ENCODE data around the gene MTHFSD.

Gene MTHFSD

GRCh38 chr16:86498671-86499439 is 56.2 kb downstream of the MTHFSD start:
- DNase-seq: no peak

- no peak for DNase-seq
Measured at GRCh38 chr16:86498155-86498670, 56.8 kb downstream of the MTHFSD start.

- DNase-seq: no peak
Measured at GRCh38 chr16:86497551-86498021, 57.4 kb downstream of the MTHFSD start.

- DNase-seq: no peak
Measured at GRCh38 chr16:86496929-86497461, 58.0 kb downstream of the MTHFSD start.

GRCh38 chr16:86496262-86496928 is 58.6 kb downstream of the MTHFSD start:
- no peak for DNase-seq

GRCh38 chr16:86495756-86496261 is 59.2 kb downstream of the MTHFSD start:
- no peak for DNase-seq

GRCh38 chr16:86495357-86495701 is 59.7 kb downstream of the MTHFSD start:
- DNase-seq: no peak

- DNase-seq: no peak
Measured at GRCh38 chr16:86494565-86495356, 60.3 kb downstream of the MTHFSD start.

GRCh38 chr16:86494039-86494564 is 60.9 kb downstream of the MTHFSD start:
- DNase-seq: no peak

GRCh38 chr16:86492961-86493629 is 61.9 kb downstream of the MTHFSD start:
- DNase-seq: no peak

GRCh38 chr16:86492267-86492960 is 62.6 kb downstream of the MTHFSD start:
- no peak for DNase-seq

GRCh38 chr16:86491640-86492023 is 63.4 kb downstream of the MTHFSD start:
- DNase-seq: no peak

- DNase-seq: no peak
Measured at GRCh38 chr16:86490859-86491639, 64.0 kb downstream of the MTHFSD start.

- DNase-seq: no peak
Measured at GRCh38 chr16:86485746-86486145, 69.3 kb downstream of the MTHFSD start.

- DNase-seq: no peak
Measured at GRCh38 chr16:86484240-86484639, 70.8 kb downstream of the MTHFSD start.

- DNase-seq: no peak
Measured at GRCh38 chr16:86481607-86482006, 73.4 kb downstream of the MTHFSD start.

GRCh38 chr16:86480444-86480843 is 74.6 kb downstream of the MTHFSD start:
- no peak for DNase-seq

Measured in stimulated activated CD4-positive, alpha-beta T cell treated with anti-CD3 and anti-CD28 coated beads, Interleukin-4, amount 100 ng/mL, for 1 hour (primary cell).